Measurements from ENCODE around the gene FTCD.
"Not testable (repeated sequence)": the region's sequence is repeated elsewhere in the genome, so short reads cannot be mapped to it uniquely, and the experiment has no call there.

FTCD gene, protein sequence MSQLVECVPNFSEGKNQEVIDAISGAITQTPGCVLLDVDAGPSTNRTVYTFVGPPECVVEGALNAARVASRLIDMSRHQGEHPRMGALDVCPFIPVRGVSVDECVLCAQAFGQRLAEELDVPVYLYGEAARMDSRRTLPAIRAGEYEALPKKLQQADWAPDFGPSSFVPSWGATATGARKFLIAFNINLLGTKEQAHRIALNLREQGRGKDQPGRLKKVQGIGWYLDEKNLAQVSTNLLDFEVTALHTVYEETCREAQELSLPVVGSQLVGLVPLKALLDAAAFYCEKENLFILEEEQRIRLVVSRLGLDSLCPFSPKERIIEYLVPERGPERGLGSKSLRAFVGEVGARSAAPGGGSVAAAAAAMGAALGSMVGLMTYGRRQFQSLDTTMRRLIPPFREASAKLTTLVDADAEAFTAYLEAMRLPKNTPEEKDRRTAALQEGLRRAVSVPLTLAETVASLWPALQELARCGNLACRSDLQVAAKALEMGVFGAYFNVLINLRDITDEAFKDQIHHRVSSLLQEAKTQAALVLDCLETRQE

DNA sequence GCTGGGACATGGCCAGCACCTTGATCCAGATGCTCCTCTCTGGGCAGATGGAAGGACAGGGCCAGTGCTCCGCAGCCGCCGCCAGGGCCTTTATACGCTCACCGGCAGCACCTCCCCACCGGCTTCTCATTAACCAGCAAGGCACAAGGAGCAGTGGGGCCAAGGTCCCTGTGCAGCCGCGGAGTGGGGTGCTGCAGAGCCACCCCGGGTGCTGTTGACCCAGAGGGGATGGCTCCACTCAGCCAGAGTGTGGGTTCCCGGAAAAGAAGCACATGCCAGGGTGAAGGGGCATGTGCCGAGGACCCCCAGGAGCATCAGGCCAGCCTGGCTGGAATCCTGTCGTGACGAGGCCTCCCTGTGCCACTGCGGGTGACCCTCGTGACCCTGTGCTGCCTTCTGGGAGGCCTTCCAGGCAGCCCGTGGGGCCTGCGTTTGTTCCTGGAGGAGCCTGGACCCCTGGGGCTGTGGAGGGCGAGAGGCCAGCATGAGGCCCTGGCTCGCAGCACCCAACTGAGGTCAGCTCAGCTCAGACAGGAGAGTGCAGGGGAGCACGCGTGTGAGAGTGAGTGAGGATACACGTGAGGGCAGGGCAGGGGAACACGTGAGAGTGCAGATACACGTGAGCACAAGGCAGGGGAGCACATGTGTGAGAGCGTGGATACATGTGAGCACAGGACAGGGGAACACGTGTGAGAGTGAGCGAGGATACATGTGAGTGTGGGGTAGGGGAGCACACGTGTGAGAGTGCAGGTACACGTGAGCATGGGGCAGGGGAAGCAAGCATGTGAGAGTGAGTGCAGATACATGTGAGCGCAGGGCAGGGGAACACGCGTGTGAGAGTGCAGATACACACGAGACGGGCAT is at the start of gene FTCD:
TSS of gene FTCD (minus strand) at position 66 of the 864 bp plus-strand sequence. CDS start at position 10, 56 bp downstream.
- DNase-seq (ENCODE audit: low read depth) = no peak

DNA sequence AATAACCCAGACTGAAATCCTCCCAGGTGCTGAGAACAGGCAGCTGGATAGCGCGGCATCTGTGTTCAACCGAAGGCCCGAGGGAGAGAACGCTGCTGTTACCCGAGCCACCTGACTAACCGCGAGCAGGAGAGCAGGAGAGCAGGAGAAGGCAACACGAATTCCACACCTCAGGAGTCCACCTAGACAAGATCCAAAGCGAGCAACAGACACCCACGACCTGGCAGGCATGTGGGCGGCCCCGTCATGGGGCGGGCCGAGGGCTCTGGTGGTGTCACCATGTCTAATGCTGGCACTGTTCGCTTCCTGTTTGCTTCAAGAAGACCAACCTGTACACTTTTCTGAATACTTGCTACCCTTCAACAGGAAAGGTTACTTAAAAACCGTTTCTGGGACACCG is 49.8 kb upstream of the FTCD start:
- no peak for DNase-seq (ENCODE audit: low read depth)

DNA sequence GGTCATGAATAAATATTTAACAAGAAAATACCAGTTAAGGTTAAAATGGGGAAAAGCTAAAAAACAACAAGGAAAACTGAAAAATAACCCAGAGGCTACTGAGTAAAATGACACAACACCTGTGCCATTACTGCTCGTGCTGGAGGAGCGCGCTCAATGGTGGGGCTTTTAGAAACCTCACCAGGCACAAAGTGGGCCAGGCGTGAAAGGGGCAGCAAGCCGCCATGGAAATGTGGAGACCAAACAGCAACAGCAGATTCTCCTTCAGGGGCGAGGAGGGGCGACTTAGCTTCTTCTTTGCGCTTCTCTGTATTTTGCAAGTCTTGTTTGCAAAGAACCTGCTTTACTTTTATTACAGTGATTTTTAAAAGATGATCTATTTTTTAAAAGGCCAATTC is 47.8 kb upstream of the FTCD start:
- no peak for DNase-seq (ENCODE audit: low read depth)

GRCh38 chr21:46202592-46203202 is 47.3 kb upstream of the FTCD start:
- no peak for DNase-seq (ENCODE audit: low read depth)

DNA sequence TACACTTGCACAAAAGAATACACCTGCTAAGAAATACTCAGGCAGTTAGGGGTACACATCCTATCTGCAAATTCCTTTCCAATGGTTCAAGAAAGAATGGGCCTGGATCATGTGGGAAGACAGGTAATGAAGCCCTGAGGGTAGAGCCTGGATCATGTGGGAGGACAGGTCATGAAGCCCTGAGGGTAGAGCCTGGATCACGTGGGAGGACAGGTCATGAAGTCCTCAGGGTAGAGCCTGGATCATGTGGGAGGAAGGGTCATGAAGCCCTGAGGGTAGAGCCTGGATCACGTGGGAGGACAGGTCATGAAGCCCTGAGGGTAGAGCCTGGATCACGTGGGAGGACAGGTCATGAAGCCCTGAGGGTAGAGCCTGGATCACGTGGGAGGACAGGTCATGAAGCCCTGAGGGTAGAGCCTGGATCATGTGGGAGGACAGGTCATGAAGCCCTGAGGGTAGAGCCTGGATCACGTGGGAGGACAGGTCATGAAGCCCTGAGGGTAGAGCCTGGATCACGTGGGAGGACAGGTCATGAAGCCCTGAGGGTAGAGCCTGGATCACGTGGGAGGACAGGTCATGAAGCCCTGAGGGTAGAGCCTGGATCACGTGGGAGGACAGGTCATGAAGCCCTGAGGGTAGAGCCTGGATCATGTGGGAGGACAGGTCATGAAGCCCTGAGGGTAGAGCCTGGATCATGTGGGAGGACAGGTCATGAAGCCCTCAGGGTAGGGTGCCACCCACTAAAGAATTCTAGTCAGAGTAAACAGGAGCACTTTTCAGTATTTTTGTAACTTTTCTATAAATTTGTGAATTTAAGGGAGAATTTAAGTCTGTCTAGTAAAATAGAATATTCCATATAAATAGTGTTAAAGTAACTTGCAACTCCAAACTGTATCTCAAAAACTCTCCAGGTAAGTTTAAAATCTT is 45.8 kb upstream of the FTCD start:
- DNase-seq (ENCODE audit: low read depth) = not testable (repeated sequence)

GRCh38 chr21:46199436-46200373 is 44.3 kb upstream of the FTCD start:
- no peak for DNase-seq (ENCODE audit: low read depth)

- no peak for DNase-seq (ENCODE audit: low read depth)
Observed at GRCh38 chr21:46196733-46197132, 41.4 kb upstream of the FTCD start.

DNA sequence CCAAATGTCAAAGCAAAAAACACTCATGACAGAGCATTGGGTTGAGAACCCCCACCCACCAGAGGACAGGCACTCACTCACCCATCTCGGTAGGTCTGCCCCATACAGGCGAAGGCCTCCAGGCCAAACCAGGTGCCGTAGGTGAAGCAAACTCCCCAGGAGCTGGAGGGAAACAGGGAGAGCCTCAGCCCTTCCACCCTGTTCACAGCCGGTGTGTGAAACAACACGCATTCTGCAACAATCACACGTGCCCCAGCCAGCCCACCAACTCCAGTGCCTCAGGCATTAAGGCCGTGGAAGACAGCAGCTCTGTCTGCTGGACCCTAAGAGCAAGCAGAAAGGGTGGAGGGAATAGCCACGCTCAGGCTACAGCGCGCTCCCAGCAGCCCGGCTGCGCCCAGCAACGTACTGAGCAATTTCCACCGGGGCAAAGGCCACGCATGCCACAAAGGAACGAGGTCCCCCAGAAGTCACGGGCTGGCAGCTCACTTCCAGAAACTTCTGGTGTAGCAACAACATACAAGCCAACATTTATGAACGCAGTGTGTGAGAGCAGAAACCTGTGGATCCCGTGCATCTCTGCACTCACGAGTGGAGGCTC is 40.3 kb upstream of the FTCD start:
- DNase-seq (ENCODE audit: low read depth) = no peak

DNA sequence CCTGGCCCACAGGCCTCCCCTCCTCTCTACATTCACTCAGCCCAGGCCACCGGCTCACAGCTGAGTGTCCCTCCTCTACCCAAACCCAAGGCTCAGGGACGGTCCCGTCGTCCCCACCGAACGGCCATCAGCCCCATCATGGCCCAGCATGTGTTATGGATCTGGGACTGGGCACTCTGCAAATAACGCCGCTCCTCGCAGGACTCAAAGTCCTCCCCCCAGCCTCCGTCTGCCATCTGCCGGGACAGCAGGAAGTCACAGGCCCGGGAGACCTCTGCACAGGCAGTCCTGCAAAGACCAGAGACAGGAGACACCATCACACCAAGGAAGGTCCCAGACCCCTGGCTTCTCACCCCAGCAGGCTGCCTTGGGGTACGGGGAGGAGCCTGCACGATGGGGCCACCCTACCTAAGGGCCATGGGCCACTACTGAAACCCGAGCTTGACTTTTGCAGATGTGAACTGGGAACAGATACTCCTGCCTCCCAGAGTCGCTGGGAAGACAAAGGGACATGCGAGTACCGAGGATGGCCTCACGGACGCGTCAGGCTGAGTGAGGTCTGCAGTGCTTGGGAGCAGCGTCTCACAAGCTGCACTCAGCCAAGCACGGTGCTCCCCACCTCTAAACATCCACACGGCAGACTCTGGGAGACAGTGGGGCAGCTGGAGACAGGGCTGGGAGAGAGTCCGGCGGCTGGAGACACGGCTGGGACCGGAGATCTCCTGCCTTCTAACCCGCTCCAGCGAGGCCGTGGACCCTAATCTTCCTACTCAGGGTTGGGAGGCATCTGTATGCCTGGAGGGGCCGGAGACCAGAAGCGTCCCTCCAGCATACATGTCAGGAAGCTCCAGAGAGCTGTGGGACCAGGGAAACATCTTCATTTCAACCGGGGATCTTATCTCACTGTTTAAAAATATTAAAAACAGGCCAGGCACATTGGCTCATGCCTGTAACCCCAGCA is 39.3 kb upstream of the FTCD start:
- DNase-seq (ENCODE audit: low read depth) = no peak

- DNase-seq (ENCODE audit: low read depth) = no peak
Observed at GRCh38 chr21:46193829-46194373, 38.5 kb upstream of the FTCD start.

DNA sequence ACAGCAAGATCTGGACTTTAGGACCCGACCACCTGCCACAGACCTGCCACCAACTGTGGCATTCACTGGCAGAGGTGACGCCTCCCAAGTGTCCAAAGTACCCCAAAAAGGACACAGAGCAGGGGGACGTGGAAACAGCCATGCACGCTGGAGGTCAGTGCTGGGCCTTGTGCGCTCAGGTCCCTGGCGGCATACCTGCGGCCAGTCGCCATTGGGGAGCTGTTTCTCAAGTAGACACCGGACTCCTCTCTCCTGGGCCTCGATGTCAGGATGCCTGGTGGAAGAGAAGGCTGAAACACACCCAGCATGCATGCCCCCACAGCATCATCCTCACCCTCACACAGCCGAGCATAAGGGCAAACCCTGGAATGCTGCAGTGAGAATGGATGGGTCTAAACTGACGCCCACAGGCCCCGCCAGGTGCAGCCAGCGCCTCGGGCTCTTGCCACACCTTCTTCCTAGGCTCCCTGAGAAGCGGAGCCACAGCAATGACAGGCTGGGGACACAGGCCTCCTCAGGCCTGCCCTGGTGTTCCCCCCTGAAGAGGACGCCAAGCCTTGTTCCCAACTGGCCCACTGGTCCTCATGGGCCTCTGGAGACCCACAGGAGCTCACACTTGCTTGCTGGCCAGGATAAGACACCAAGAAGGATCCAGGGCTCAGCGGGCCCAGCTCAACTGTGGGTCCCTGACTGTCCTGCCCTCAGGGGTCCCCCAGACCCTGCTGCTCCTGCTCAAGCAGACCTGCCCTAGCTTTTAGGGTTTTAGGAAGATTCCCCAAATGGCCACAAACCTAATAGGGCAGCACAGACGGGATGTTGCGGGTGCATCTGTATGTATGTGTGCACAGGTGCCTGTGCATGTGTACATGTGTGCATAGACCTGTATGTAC is 36.6 kb upstream of the FTCD start:
- no peak for DNase-seq (ENCODE audit: low read depth)

GRCh38 chr21:46191257-46191685 is 35.9 kb upstream of the FTCD start:
- DNase-seq (ENCODE audit: low read depth) = no peak

- DNase-seq (ENCODE audit: low read depth) = no peak
Observed at GRCh38 chr21:46190491-46191131, 35.2 kb upstream of the FTCD start.

DNA sequence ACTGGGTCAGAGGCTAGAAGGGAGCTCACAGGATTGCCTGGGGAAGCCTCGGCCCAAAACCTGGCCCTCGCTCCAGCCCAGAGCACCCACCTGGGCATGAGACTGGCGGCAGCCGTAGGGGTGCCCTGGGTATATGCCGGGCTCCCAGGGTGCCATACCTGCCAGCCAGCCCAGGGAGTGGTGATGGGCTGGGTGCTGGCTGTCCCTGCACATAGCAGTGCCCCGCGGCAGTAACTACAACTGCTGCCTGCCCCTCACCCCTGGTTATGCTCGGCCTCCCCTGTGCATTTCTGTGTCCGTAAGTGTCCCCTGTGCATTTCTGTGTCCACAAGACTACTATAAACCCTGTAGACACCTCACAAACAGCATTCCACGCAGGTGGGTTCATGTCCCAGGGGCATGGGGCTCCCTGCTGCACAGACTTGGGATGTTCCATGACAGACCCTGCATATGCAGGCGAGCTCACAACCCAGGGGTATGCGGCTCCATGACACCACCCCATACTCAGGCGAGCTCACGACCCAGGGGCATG is 34.6 kb upstream of the FTCD start:
- DNase-seq (ENCODE audit: low read depth) = no peak

DNA sequence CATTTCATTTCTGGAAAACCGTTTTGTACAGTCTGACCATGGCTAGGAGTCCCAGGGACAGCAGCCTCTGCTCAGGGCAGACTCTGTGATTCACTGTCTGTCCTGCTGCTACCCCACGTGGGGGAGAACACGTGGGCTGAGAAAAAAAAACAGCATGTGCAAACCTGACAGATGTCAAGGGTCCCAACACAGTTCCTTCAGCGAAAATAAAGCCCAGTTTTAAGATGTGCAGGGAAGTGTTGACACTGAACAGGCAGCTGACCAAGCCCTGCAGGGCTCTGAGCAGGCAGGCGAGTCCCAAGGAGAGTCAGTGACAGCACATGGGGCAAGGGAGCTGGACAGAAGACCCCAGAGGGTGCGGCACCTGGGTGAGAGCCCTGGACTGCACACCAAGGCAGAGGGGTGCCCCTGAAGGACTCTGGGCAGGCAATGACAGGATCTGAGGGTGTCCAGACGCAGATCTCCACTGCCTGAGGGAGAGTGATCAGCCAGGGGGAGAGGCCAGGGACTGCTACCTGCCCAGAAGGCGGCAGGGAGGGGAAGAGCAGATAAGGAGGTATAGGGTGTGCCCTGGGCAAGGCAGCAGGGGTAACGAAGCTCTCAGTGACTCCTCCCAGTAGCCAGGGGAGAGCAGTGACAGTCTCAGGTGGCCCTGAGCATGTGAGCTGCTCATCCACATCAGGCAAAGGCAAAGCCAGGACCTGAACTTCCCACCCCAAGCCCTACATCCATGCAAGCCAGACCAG is 34.0 kb upstream of the FTCD start:
- no peak for DNase-seq (ENCODE audit: low read depth)
